ENCODE results near the gene PITPNC1.

The PITPNC1 gene

DNA sequence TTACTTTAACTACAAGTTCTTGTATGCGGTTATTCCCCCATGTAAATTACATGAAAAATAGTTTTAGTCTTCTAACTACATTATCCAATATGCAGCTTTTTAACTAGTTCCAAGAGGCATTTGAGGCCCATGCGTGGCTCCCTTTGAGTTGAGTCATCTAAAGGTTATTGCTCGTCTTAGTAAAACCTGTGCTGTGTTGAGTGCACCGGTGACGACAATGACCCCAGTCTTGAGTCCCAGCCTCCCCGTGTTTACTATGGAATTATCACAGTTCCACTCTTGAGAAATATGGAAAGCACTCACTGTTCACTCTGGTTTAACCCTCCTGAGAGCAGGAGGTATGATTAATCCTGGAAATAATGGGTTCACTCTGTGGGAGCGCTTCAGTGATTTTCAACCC lies 119.2 kb downstream of the PITPNC1 start:
- Histone ChIP-seq H3K27me3 (ENCODE audit: control insufficient read depth, insufficient read depth, low read length) (no peaks in the 10 kb centered on the region), H3K79me2 (no peaks in the 10 kb centered on the region), H3K9ac (no peak overlapping the region), H3K36me3 (ENCODE audit: control insufficient read depth, insufficient read depth, low read length) (no peaks in the 10 kb centered on the region), H3K9me3 (ENCODE audit: control insufficient read depth, low read length) (no peaks in the 10 kb centered on the region), H3K4me1 (peaks cover 3% of the 10 kb centered on the region), H3K4me2 (ENCODE audit: low read length) (no peak overlapping the region), H3K27ac (no peak overlapping the region), H3K4me3 (ENCODE audit: low read depth, low read length) (no peak overlapping the region), H2AFZ (no peak overlapping the region)
- TF ChIP-seq, protein P1, sequence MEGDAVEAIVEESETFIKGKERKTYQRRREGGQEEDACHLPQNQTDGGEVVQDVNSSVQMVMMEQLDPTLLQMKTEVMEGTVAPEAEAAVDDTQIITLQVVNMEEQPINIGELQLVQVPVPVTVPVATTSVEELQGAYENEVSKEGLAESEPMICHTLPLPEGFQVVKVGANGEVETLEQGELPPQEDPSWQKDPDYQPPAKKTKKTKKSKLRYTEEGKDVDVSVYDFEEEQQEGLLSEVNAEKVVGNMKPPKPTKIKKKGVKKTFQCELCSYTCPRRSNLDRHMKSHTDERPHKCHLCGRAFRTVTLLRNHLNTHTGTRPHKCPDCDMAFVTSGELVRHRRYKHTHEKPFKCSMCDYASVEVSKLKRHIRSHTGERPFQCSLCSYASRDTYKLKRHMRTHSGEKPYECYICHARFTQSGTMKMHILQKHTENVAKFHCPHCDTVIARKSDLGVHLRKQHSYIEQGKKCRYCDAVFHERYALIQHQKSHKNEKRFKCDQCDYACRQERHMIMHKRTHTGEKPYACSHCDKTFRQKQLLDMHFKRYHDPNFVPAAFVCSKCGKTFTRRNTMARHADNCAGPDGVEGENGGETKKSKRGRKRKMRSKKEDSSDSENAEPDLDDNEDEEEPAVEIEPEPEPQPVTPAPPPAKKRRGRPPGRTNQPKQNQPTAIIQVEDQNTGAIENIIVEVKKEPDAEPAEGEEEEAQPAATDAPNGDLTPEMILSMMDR (IDR thresholded peaks at IDR 0.05) = no peak

DNA sequence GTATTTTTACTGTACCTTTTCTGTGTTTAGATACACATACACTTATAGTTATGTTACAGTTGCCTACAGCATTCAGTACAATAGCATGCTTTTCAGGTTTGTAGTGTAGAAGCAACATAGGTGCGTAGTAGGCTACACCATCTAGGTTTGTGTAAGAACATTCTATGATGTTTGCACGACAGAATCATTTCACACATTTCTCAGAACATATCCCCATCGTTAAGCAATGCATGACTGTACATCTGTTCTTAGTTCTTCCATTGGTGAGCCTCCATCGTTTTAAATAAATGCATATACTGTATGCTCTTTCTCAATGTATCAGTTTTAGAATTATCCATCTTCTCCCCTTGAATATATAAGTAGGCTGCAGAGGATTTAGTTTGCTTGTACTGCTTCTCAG lies 122.6 kb downstream of the PITPNC1 start:
- Histone ChIP-seq H3K27ac (no peak overlapping the region), H3K27me3 (ENCODE audit: control insufficient read depth, insufficient read depth, low read length) (no peaks in the 10 kb centered on the region), H3K4me1 (no peaks in the 10 kb centered on the region), H3K36me3 (ENCODE audit: control insufficient read depth, insufficient read depth, low read length) (no peaks in the 10 kb centered on the region), H3K4me3 (ENCODE audit: low read depth, low read length) (no peak overlapping the region), H3K4me2 (ENCODE audit: low read length) (no peak overlapping the region), H3K9me3 (ENCODE audit: control insufficient read depth, low read length) (no peaks in the 10 kb centered on the region), H2AFZ (no peak overlapping the region), H3K9ac (no peak overlapping the region), H3K79me2 (no peaks in the 10 kb centered on the region)
- TF ChIP-seq, protein P1 (IDR thresholded peaks at IDR 0.05) = no peak

DNA sequence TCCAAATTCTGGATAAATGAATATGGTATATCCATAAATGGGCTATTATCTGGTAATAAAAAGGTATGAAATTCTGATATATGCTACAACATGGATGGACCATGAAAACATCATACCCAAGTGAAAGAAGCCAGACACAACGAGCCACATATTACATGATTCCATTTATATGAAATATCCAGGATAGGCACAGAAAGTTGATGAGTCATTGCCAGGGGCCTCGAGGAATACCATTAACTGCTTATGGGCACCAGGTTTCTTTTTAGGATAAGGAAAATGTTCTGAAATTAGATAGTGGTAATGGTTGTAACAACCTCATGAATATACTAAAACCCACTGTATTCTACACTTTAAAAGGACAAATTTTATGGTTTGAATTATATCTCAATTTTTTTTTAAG lies 123.2 kb downstream of the PITPNC1 start:
- no peaks in the 10 kb centered on the region for H3K79me2 ChIP-seq
- no peaks in the 10 kb centered on the region for H3K27me3 ChIP-seq (ENCODE audit: control insufficient read depth, insufficient read depth, low read length)

DNA sequence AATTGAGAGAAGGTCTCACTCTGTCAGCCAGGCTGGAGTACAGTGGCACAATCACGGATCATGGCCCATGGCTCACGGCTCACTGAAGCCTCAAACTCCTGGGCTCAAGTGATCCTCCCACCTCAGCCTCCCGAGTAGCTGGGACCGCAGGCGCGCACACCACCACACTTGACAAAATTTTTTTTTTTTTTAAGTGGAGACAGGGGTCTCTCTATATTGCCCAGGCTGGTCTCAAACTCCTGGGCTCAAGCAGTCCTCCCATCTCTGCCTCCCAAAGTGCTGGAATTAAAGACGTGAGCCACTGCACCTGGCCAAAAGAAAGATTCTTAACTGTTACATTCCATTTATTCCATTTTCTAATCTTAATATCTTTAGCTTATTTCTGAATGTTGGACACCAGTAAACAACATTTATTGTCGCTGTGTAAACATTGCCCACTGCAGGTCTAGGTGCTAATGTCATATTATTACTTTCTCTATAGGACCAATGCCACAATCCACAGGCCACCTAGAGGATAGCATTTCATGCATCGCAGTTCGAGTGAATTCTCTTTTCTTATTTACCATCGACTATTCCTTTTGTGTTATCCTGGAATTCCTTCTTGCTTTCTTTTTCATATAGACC lies 123.7 kb downstream of the PITPNC1 start:
- no peaks in the 10 kb centered on the region for H3K36me3 ChIP-seq (ENCODE audit: control insufficient read depth, insufficient read depth, low read length)
- no peaks in the 10 kb centered on the region for H3K9me3 ChIP-seq (ENCODE audit: control insufficient read depth, low read length)
- no peak overlapping the region for H3K4me2 ChIP-seq (ENCODE audit: low read length)
- H3K9ac ChIP-seq = no peak overlapping the region
- H3K27me3 ChIP-seq (ENCODE audit: control insufficient read depth, insufficient read depth, low read length) = no peaks in the 10 kb centered on the region
- H3K27ac ChIP-seq = no peak overlapping the region
- H3K4me1 ChIP-seq = no peaks in the 10 kb centered on the region
- no peak overlapping the region for H2AFZ ChIP-seq
- no peak overlapping the region for H3K4me3 ChIP-seq (ENCODE audit: low read depth, low read length)
- no peaks in the 10 kb centered on the region for H3K79me2 ChIP-seq
- TF ChIP-seq, protein P1 (IDR thresholded peaks at IDR 0.05) = no peak

More for the DNA sequence above, 123.2 kb downstream of the PITPNC1 start:
- Histone ChIP-seq H3K4me1 (no peaks in the 10 kb centered on the region), H3K27ac (no peak overlapping the region), H3K9ac (no peak overlapping the region), H3K36me3 (ENCODE audit: control insufficient read depth, insufficient read depth, low read length) (no peaks in the 10 kb centered on the region), H3K4me2 (ENCODE audit: low read length) (no peak overlapping the region), H3K9me3 (ENCODE audit: control insufficient read depth, low read length) (no peaks in the 10 kb centered on the region), H2AFZ (no peak overlapping the region), H3K4me3 (ENCODE audit: low read depth, low read length) (no peak overlapping the region)
- TF ChIP-seq, protein P1 (IDR thresholded peaks at IDR 0.05) = no peak

DNA sequence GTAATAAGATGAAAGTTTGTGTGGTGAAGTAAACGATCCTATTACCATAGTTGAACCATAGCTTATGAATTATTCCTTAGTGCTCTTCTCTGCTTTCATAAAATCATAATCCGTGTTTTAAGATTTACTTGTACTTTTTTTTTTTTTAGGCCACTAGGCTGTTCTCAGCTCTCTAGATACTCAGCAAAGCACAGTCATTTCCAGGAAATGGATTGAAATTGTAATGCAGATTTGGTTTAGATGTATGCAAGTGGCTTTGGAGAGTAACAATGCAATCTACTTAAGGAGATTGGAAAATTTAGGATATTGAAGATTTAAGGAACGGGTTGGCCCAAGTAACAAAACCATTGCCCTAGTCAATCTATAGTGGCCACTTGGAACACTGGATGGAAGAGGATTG lies 125.1 kb downstream of the PITPNC1 start:
- no peaks in the 10 kb centered on the region for H3K27me3 ChIP-seq (ENCODE audit: control insufficient read depth, insufficient read depth, low read length)
- H3K9ac ChIP-seq = no peak overlapping the region
- no peaks in the 10 kb centered on the region for H3K4me1 ChIP-seq
- no peaks in the 10 kb centered on the region for H3K36me3 ChIP-seq (ENCODE audit: control insufficient read depth, insufficient read depth, low read length)
- H3K79me2 ChIP-seq = no peaks in the 10 kb centered on the region
- H3K9me3 ChIP-seq (ENCODE audit: control insufficient read depth, low read length) = no peaks in the 10 kb centered on the region
- no peak overlapping the region for H3K27ac ChIP-seq
- no peak overlapping the region for H3K4me3 ChIP-seq (ENCODE audit: low read depth, low read length)
- no peak overlapping the region for H2AFZ ChIP-seq
- H3K4me2 ChIP-seq (ENCODE audit: low read length) = no peak overlapping the region
- TF ChIP-seq, protein P1 (IDR thresholded peaks at IDR 0.05) = no peak
